ENCODE results near the gene ROBO2. TPM values are rescaled to one million over a fixed set of nuclear protein-coding genes. Genes with fewer than 3 reads are reported as not detected.

The ROBO2 gene
- total RNA-seq, 2 donors from 2014 or later = 9.8 to 9.9 TPM

DNA sequence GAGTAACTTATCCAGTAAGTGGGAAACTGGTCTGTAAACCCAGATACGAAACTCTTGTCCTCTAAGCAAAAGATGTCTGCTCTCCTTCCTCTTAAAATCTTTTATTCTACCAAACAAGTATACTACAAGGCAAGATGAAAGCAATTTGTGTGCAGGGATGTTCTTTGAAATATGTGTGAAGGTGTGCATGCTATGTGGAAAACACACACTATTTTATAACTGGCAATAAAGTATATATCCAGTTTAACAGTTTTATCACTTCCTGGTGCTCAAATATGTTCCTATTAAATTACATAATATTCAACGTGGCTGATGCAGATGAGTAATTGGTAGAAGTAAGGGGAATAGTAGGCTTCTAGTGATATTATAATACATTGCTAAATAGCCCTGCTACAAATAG is 566.5 kb downstream of the ROBO2 start:
- H3K36me3 ChIP-seq = no peaks in the 10 kb centered on the region
- TF ChIP-seq, protein P1, sequence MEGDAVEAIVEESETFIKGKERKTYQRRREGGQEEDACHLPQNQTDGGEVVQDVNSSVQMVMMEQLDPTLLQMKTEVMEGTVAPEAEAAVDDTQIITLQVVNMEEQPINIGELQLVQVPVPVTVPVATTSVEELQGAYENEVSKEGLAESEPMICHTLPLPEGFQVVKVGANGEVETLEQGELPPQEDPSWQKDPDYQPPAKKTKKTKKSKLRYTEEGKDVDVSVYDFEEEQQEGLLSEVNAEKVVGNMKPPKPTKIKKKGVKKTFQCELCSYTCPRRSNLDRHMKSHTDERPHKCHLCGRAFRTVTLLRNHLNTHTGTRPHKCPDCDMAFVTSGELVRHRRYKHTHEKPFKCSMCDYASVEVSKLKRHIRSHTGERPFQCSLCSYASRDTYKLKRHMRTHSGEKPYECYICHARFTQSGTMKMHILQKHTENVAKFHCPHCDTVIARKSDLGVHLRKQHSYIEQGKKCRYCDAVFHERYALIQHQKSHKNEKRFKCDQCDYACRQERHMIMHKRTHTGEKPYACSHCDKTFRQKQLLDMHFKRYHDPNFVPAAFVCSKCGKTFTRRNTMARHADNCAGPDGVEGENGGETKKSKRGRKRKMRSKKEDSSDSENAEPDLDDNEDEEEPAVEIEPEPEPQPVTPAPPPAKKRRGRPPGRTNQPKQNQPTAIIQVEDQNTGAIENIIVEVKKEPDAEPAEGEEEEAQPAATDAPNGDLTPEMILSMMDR (IDR thresholded peaks at IDR 0.05) = no peak
- no peaks in the 10 kb centered on the region for H3K9me3 ChIP-seq
- DNase-seq (ENCODE audit: low spot score) (no peak), ATAC-seq (ENCODE audit: insufficient number of reproducible peaks, low FRiP score, low read depth) (no peak)
- no peaks in the 10 kb centered on the region for H3K4me1 ChIP-seq (ENCODE audit: control insufficient read depth in 1 of 2, low read depth in 2 of 2)
- no peak overlapping the region for H3K27ac ChIP-seq
- H3K4me3 ChIP-seq = no peak overlapping the region
- H3K27me3 ChIP-seq (replicated peaks; ENCODE audit: insufficient read depth) = no peaks in the 10 kb centered on the region

DNA sequence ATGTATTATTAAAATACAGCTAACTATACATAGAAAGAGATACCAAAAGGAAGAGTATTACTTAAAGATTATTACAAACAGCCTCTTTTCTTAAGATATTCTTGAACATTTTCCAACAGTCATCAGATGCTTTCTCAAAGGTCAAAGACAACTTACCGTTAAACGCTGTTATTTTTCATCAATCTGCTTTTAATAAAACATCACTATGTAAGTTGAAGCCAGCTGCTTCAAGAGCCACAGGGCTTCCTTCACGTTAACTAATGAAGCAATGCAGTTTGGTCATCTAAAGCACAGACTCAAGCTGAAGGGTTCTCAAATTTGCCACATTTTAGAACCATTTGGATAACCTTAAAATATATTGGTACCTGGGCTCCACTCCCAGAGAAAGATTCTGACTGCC is 578.8 kb downstream of the ROBO2 start:
- H3K4me1 ChIP-seq (ENCODE audit: control insufficient read depth in 1 of 2, low read depth in 2 of 2) = no peaks in the 10 kb centered on the region
- H3K4me3 ChIP-seq = no peak overlapping the region
- ATAC-seq (ENCODE audit: insufficient number of reproducible peaks, low FRiP score, low read depth) = no peak
- H3K27me3 ChIP-seq (replicated peaks; ENCODE audit: insufficient read depth) = no peaks in the 10 kb centered on the region
- no peak overlapping the region for H3K27ac ChIP-seq
- no peaks in the 10 kb centered on the region for H3K36me3 ChIP-seq
- no peak for DNase-seq (ENCODE audit: low spot score)
- no peaks in the 10 kb centered on the region for H3K9me3 ChIP-seq
- TF ChIP-seq, protein P1 (IDR thresholded peaks at IDR 0.05) = no peak

DNA sequence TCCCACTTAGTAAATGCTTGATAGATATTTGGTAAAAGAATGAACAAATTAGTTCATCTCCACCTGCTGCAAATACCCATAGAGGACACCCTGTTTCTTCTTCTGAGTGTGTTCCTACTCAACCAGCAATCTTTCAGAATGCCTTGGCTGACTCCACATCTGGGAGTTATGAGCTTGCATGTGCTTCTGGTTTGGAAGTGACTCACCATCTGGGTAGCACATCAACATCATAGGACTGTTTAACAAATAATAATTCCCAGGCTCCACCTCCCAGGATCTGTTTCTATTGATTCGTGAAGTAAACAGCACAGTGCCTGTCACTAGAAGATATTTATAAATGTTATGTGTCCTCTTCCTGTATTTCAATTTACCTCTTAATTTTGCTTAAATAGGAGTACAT is 580.1 kb downstream of the ROBO2 start:
- Histone ChIP-seq H3K9me3 (no peaks in the 10 kb centered on the region), H3K4me3 (no peak overlapping the region), H3K4me1 (ENCODE audit: control insufficient read depth in 1 of 2, low read depth in 2 of 2) (no peaks in the 10 kb centered on the region), H3K27me3 (replicated peaks; ENCODE audit: insufficient read depth) (no peaks in the 10 kb centered on the region), H3K36me3 (no peaks in the 10 kb centered on the region), H3K27ac (no peak overlapping the region)
- no peak for ATAC-seq (ENCODE audit: insufficient number of reproducible peaks, low FRiP score, low read depth)
- DNase-seq (ENCODE audit: low spot score) = no peak
- TF ChIP-seq, protein P1 (IDR thresholded peaks at IDR 0.05) = no peak

DNA sequence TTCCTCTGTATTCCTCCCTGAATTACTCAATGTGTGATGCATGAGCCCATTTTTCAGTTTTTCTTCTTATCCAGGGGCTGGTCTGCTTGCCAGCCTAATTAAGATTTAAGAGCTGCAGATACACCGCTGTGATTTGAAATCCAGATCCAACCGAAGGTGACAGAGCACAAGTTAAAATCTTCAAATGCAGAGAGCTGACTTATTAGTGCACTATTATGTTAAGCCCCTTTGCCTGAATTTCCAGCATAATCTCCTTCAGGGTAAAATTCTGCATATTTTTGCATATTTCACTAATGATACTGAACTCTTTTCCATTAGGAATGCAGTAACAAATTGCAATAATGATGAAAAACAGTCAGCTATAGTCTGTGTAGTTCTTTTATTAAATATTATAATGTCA is 583.6 kb downstream of the ROBO2 start:
- no peak for DNase-seq (ENCODE audit: low spot score)
- TF ChIP-seq, protein P1 (IDR thresholded peaks at IDR 0.05) = no peak
- no peak overlapping the region for H3K4me3 ChIP-seq
- no peak for ATAC-seq (ENCODE audit: insufficient number of reproducible peaks, low FRiP score, low read depth)
- H3K27ac ChIP-seq = no peak overlapping the region
- H3K36me3 ChIP-seq = no peaks in the 10 kb centered on the region
- H3K9me3 ChIP-seq = no peaks in the 10 kb centered on the region
- no peaks in the 10 kb centered on the region for H3K27me3 ChIP-seq (replicated peaks; ENCODE audit: insufficient read depth)
- no peaks in the 10 kb centered on the region for H3K4me1 ChIP-seq (ENCODE audit: control insufficient read depth in 1 of 2, low read depth in 2 of 2)

DNA sequence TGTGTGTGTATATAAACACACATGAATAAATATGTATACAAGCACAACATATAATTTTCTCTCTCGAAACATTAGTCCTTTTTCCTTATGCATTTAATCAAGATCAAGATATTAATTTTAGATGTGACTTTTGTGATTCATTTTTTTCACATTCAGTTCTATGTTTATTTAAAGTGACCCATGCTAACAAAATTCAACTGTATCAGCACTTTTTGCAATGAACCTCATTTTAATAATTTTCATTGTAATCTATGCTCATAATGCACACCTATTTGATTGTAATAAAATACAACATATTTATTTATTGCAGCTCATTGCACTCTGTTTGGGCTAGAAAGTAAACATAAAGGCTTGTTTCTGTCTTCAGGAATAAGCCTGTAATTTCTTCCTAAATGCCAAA is 586.3 kb downstream of the ROBO2 start:
- ATAC-seq (ENCODE audit: insufficient number of reproducible peaks, low FRiP score, low read depth) = no peak
- H3K27ac ChIP-seq = no peak overlapping the region

More for the DNA sequence above, 586.3 kb downstream of the ROBO2 start:
- no peak for DNase-seq (ENCODE audit: low spot score)
- Histone ChIP-seq H3K36me3 (no peaks in the 10 kb centered on the region), H3K27me3 (replicated peaks; ENCODE audit: insufficient read depth) (no peaks in the 10 kb centered on the region), H3K4me1 (ENCODE audit: control insufficient read depth in 1 of 2, low read depth in 2 of 2) (no peaks in the 10 kb centered on the region), H3K9me3 (no peaks in the 10 kb centered on the region), H3K4me3 (no peak overlapping the region)
- TF ChIP-seq, protein P1 (IDR thresholded peaks at IDR 0.05) = no peak
